HFFc6 (cell line): ENCODE measurements around the gene MAP3K10. TPM values are rescaled to one million over a fixed set of nuclear protein-coding genes. Genes with fewer than 3 reads are reported as not detected.

Experiments
- DNase-seq: peaks from one replicate; pipeline ENCODE4 v3.0.0-alpha.2; 2018
- H3K27ac Mint-ChIP-seq: 2 replicates; pipeline ENCODE4 v1.8.0; 2020; ENCODE audit warnings: mild to moderate bottlenecking, mixed read lengths
- H3K27me3 Mint-ChIP-seq: 2 replicates; pipeline ENCODE4 v1.8.0; 2021; ENCODE audit warnings: mild to moderate bottlenecking, moderate library complexity, mixed read lengths; ENCODE audit not compliant: insufficient read depth
- H3K36me3 Mint-ChIP-seq: 2 replicates; pipeline ENCODE4 v1.8.0; 2021; ENCODE audit warnings: low read depth, mixed read lengths
- H3K4me1 Mint-ChIP-seq: 2 replicates; pipeline ENCODE4 v1.8.0; 2020; ENCODE audit warnings: low read depth, mixed read lengths
- H3K4me3 Mint-ChIP-seq: 2 replicates; pipeline ENCODE4 v1.8.0; 2020; ENCODE audit warnings: mild to moderate bottlenecking, moderate library complexity, mixed read lengths
- H3K9me3 Mint-ChIP-seq: 2 replicates; pipeline ENCODE4 v1.8.0; 2020; ENCODE audit warnings: mild to moderate bottlenecking, mixed read lengths
- CTCF ChIP-seq: fragments of 200-600 bp; sonication (generic); IDR thresholded peaks from 2 replicates; pipeline ENCODE4 v1.5.0; 2021; ENCODE audit warnings: antibody characterized with exemption, mild to moderate bottlenecking
- total RNA-seq, 6 experiments: library from RNA; stranded (reverse); fragmentation: NEBNext Ultra II Directional; extraction: Animal tissue kit (Norgen Biotek cat#: 25700); gene quantifications; 2 replicates in 1 of 6; 3 replicates in 5 of 6; pipeline ENCODE4 v1.2.3, GENCODE V29; 2021

Gene MAP3K10
- total RNA-seq, 6 experiments from 2014 or later, result 10.7 to 14.9 (median 11.3) TPM

- no peak for TF ChIP-seq CTCF
- peaks cover 5% of the 10 kb centered on the region for H3K36me3 Mint-ChIP-seq
- H3K4me3 Mint-ChIP-seq, result no peak overlapping the region
- DNase-seq, result no peak
- no peaks in the 10 kb centered on the region for H3K4me1 Mint-ChIP-seq
- no peaks in the 10 kb centered on the region for H3K9me3 Mint-ChIP-seq
- no peak overlapping the region for H3K27ac Mint-ChIP-seq
- H3K27me3 Mint-ChIP-seq, result peaks cover 4% of the 10 kb centered on the region
These were observed 46.6 kb downstream of the MAP3K10 start for GRCh38 chr19:40237791-40238190.

GRCh38 chr19:40238775-40239174 is 47.5 kb downstream of the MAP3K10 start:
- Mint-ChIP-seq H3K27me3 (peaks cover 4% of the 10 kb centered on the region), H3K9me3 (no peaks in the 10 kb centered on the region), H3K36me3 (peaks cover 5% of the 10 kb centered on the region), H3K4me1 (no peaks in the 10 kb centered on the region), H3K4me3 (no peak overlapping the region), H3K27ac (no peak overlapping the region)
- no peak for TF ChIP-seq CTCF
- DNase-seq, result no peak

GRCh38 chr19:40239415-40240226 is 48.4 kb downstream of the MAP3K10 start:
- no peak for TF ChIP-seq CTCF
- no peak for DNase-seq
- Mint-ChIP-seq H3K4me1 (no peaks in the 10 kb centered on the region), H3K9me3 (no peaks in the 10 kb centered on the region), H3K4me3 (no peak overlapping the region), H3K36me3 (peaks cover 5% of the 10 kb centered on the region), H3K27ac (no peak overlapping the region), H3K27me3 (peaks cover 4% of the 10 kb centered on the region)

- Mint-ChIP-seq H3K4me1 (no peaks in the 10 kb centered on the region; the same call in 1 of the 2 replicates), H3K36me3 (peaks cover 5% of the 10 kb centered on the region), H3K27me3 (peaks cover 4% of the 10 kb centered on the region), H3K4me3 (no peak overlapping the region), H3K9me3 (no peaks in the 10 kb centered on the region), H3K27ac (no peak overlapping the region)
- TF ChIP-seq CTCF, result no peak
- no peak for DNase-seq
These were observed 49.1 kb downstream of the MAP3K10 start for GRCh38 chr19:40240332-40240731.

GRCh38 chr19:40241125-40241808 is 50.0 kb downstream of the MAP3K10 start:
- H3K27ac Mint-ChIP-seq, result no peak overlapping the region
- TF ChIP-seq CTCF, result no peak
- H3K36me3 Mint-ChIP-seq, result peaks cover 5% of the 10 kb centered on the region
- no peaks in the 10 kb centered on the region for H3K9me3 Mint-ChIP-seq
- no peak overlapping the region for H3K4me3 Mint-ChIP-seq
- no peaks in the 10 kb centered on the region; the same call in 1 of the 2 replicates for H3K4me1 Mint-ChIP-seq
- no peak for DNase-seq
- H3K27me3 Mint-ChIP-seq, result peaks cover 5% of the 10 kb centered on the region
